H54 (cell line): ENCODE data around the gene ENPP6.

Source experiments
- DNase-seq: peaks from one replicate; pipeline ENCODE4 v3.0.0; 2011; ENCODE audit warnings: low spot score, mixed read lengths; ENCODE audit not compliant: insufficient read length
- FAIRE-seq: peaks from 3 replicates; lab custom pipeline; 2011; peaks lifted over from hg19 to GRCh38; lab: Jason Lieb, UNC
- POLR2A ChIP-seq: IDR thresholded peaks from 2 replicates; pipeline ENCODE4 v1.6.1; 2011; ENCODE audit warnings: low read depth, mild to moderate bottlenecking, low read length

Gene ENPP6

GRCh38 chr4:184039963-184040383 is 177.7 kb downstream of the ENPP6 start:
- no peak for TF ChIP-seq POLR2A
- DNase-seq (no peak), FAIRE-seq (no peak)
